A673 (cell line): Measurements from ENCODE around the gene FRMD5.

Source experiments
- CTCF ChIP-seq: fragments of 300-800, 200-600 bp; sonication (generic); conservative IDR thresholded peaks from 2 replicates; pipeline ENCODE4 v1.5.1; 2017; ENCODE audit warnings: low read depth, mild to moderate bottlenecking, antibody characterized with exemption, low read length, moderate library complexity, mixed read lengths
- EZH2 ChIP-seq: fragments of 200-600 bp; sonication (generic); IDR thresholded peaks from 2 replicates; pipeline ENCODE4 v1.6.1; 2017; ENCODE audit warnings: borderline replicate concordance, low read depth, mild to moderate bottlenecking, mixed read lengths, antibody characterized with exemption, low read length; ENCODE audit not compliant: poor library complexity, severe bottlenecking

GRCh38 chr15:43859546-43859945 is 335.5 kb downstream of the FRMD5 start:
- TF ChIP-seq CTCF, result no peak
- no peak for TF ChIP-seq EZH2
